Effector memory CD4-positive, alpha-beta T cell (primary cell): ENCODE results near the gene RAI14.

ENCODE experiments used
- DNase-seq, 3 donors: peaks; one replicate each; pipeline ENCODE4 v3.0.0-alpha.2; 2020
- H3K27ac ChIP-seq: 2 replicates; pipeline ENCODE4 v1.7.0; 2013; ENCODE audit warnings: mild to moderate bottlenecking, low read length, moderate library complexity; ENCODE audit not compliant: insufficient read depth, poor library complexity, severe bottlenecking
- H3K27me3 ChIP-seq: replicated peaks from 2 replicates; pipeline ENCODE4 v1.7.0; 2013; ENCODE audit warnings: mild to moderate bottlenecking, low read length; ENCODE audit not compliant: insufficient read depth, control insufficient read depth, poor library complexity, severe bottlenecking
- H3K36me3 ChIP-seq: 2 replicates; pipeline ENCODE4 v1.7.0; 2013; ENCODE audit warnings: mild to moderate bottlenecking, low read length, moderate library complexity; ENCODE audit not compliant: control insufficient read depth, insufficient read depth
- H3K4me1 ChIP-seq: 2 replicates; pipeline ENCODE4 v1.7.0; 2013; ENCODE audit warnings: low read length, mild to moderate bottlenecking; ENCODE audit not compliant: control insufficient read depth, insufficient read depth, poor library complexity, severe bottlenecking
- H3K4me3 ChIP-seq: 2 replicates; pipeline ENCODE4 v1.7.0; 2013; ENCODE audit warnings: low read length, low read depth, mild to moderate bottlenecking; ENCODE audit not compliant: insufficient read depth, poor library complexity, severe bottlenecking
- H3K9me3 ChIP-seq: 2 replicates; pipeline ENCODE4 v1.7.0; 2013; ENCODE audit warnings: mild to moderate bottlenecking, low read length, moderate library complexity; ENCODE audit not compliant: control insufficient read depth

RAI14 gene

DNA sequence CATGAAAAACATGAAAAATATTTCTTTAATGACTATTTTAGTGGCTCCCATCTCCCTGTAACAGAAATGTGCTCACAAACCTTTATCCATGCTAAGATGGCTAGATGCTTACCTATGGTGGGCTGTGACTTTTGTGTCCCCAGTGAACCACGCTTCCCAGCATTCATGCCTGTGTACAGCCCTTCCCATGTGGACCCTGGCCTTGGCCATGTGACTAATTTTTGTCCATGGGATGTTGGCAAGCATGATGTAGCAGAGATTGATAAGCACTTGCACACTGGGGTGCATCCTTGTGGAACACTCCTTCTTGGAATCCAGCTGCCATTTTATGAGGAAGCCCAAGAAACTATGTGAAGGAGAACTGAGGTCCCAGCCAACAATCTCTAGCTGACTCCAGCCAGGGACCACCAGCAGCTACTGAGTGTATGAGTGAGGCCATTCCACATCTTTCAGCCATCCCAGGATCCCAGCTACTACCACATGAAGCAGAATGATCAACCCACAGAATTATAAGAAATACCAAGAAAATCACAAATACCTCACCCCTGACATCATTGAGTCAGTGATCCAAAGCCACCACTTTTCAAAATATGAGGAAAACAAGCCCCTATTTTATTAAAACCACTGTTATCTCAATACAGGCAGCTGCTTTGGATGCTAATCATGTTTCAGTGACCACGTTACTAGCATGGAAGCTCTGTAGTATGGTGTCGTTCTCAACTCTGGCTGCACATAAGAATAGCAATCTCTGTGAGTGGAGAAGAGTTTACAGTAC is 16.1 kb upstream of the RAI14 start:
- Histone ChIP-seq H3K4me1 (no peaks in the 10 kb centered on the region), H3K4me3 (no peak overlapping the region), H3K27me3 (no peaks in the 10 kb centered on the region), H3K27ac (no peak overlapping the region), H3K36me3 (no peaks in the 10 kb centered on the region), H3K9me3 (no peaks in the 10 kb centered on the region)
- no peak for DNase-seq

- no peaks in the 10 kb centered on the region for H3K4me1 ChIP-seq
- no peak overlapping the region for H3K4me3 ChIP-seq
- H3K9me3 ChIP-seq: no peaks in the 10 kb centered on the region
- no peaks in the 10 kb centered on the region for H3K27me3 ChIP-seq
- no peak for DNase-seq
- H3K36me3 ChIP-seq: no peaks in the 10 kb centered on the region
- H3K27ac ChIP-seq: no peak overlapping the region
Observed at GRCh38 chr5:34648039-34648839, 7.9 kb upstream of the RAI14 start.

DNA sequence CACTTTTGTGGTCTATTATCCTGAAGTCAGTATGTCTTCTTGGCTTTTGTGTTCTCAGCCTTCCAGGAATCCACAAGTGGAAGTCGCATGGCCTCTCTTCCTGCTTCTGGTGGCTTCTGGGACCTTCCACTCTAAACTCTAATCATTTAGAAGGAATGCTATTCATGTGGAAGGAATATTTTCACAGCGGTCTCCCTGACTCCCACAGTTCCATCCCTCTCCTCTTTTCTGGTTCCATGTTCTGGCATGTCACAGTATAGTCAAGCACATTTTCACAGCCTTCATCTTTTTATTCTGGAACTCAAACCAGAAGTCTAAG is 7.3 kb upstream of the RAI14 start:
- Histone ChIP-seq H3K4me3 (no peak overlapping the region), H3K27ac (no peak overlapping the region), H3K27me3 (no peaks in the 10 kb centered on the region), H3K9me3 (no peaks in the 10 kb centered on the region), H3K4me1 (no peaks in the 10 kb centered on the region), H3K36me3 (no peaks in the 10 kb centered on the region)
- DNase-seq: no peak

- no peaks in the 10 kb centered on the region for H3K27me3 ChIP-seq
- H3K4me3 ChIP-seq: no peak overlapping the region
- DNase-seq: no peak
- peaks cover under 1% of the 10 kb centered on the region for H3K4me1 ChIP-seq
- no peak overlapping the region for H3K27ac ChIP-seq
- no peaks in the 10 kb centered on the region for H3K36me3 ChIP-seq
- H3K9me3 ChIP-seq: no peaks in the 10 kb centered on the region
Observed at GRCh38 chr5:34651791-34652190, 4.3 kb upstream of the RAI14 start.

DNA sequence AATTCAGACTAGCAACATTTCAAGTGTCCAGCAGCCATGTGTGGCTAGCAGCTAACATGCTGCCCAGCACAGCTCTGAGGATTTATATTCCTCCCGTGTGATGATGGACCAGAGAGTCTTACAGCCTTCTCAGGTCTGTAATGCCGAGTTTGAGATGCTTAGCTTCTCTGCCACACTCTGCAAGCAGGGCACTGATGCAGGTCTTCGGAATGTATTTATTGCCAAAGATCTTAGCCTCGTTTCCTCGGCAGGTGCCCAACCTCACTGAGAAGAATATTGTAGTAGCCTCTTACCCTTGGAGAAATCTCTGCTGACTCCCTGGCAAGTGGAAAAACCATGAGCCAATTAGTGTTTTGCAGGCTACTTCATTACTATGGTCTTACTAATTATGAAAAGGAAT is 3.7 kb upstream of the RAI14 start:
- DNase-seq: no peak
- no peaks in the 10 kb centered on the region for H3K36me3 ChIP-seq
- H3K4me3 ChIP-seq: no peak overlapping the region
- H3K4me1 ChIP-seq: peaks cover 7% of the 10 kb centered on the region
- H3K27ac ChIP-seq: no peak overlapping the region
- peaks cover 4% of the 10 kb centered on the region for H3K27me3 ChIP-seq
- H3K9me3 ChIP-seq: no peaks in the 10 kb centered on the region

- no peak for DNase-seq
- H3K4me1 ChIP-seq: peaks cover 12% of the 10 kb centered on the region
- H3K27ac ChIP-seq: no peak overlapping the region
- no peaks in the 10 kb centered on the region for H3K36me3 ChIP-seq
- no peaks in the 10 kb centered on the region for H3K9me3 ChIP-seq
- H3K4me3 ChIP-seq: no peak overlapping the region
- peaks cover 5% of the 10 kb centered on the region for H3K27me3 ChIP-seq
Observed at GRCh38 chr5:34652914-34653313, 3.2 kb upstream of the RAI14 start.

GRCh38 chr5:34653708-34654107 is 2.4 kb upstream of the RAI14 start:
- Histone ChIP-seq H3K4me3 (no peak overlapping the region), H3K9me3 (no peaks in the 10 kb centered on the region), H3K36me3 (no peaks in the 10 kb centered on the region), H3K27me3 (peaks cover 5% of the 10 kb centered on the region), H3K27ac (no peak overlapping the region), H3K4me1 (peaks cover 15% of the 10 kb centered on the region)
- DNase-seq: no peak

- Histone ChIP-seq H3K4me3 (peak overlapping the region; percentile 86), H3K9me3 (no peaks in the 10 kb centered on the region), H3K36me3 (no peaks in the 10 kb centered on the region), H3K27me3 (peaks cover 5% of the 10 kb centered on the region), H3K4me1 (peaks cover 15% of the 10 kb centered on the region), H3K27ac (peak overlapping the region; percentile 53)
- DNase-seq: peak in 1 of 3 donors; percentile 3
Observed at GRCh38 chr5:34655354-34655991, 655 bp upstream of the RAI14 start.

- Histone ChIP-seq H3K36me3 (no peaks in the 10 kb centered on the region), H3K9me3 (no peaks in the 10 kb centered on the region), H3K4me1 (peaks cover 15% of the 10 kb centered on the region), H3K4me3 (peak overlapping the region; percentile 86), H3K27ac (no peak overlapping the region), H3K27me3 (peaks cover 5% of the 10 kb centered on the region)
- no peak for DNase-seq
Observed at GRCh38 chr5:34656700-34657273, 659 bp downstream of the RAI14 start.
